OCI-LY3 (cell line): Measurements from ENCODE around the gene OR2T11.
"Not testable (repeated sequence)": the region's sequence is repeated elsewhere in the genome, so short reads cannot be mapped to it uniquely, and the experiment has no call there.

Experiments
- EZH2phosphoT487 ChIP-seq: fragments of 200-600 bp; shearing (Covaris generic); IDR thresholded peaks from 2 replicates; pipeline ENCODE4 v1.6.1; 2018; ENCODE audit warnings: antibody characterized with exemption, mixed run types, low read depth
- TF ChIP-seq, protein P1 (sequence below): fragments of 200-600, 300-600 bp; sonication (generic); IDR thresholded peaks from 2 replicates; pipeline ENCODE4 v1.5.1; 2014; ENCODE audit warnings: antibody characterized with exemption, low read length, low read depth

DNA sequence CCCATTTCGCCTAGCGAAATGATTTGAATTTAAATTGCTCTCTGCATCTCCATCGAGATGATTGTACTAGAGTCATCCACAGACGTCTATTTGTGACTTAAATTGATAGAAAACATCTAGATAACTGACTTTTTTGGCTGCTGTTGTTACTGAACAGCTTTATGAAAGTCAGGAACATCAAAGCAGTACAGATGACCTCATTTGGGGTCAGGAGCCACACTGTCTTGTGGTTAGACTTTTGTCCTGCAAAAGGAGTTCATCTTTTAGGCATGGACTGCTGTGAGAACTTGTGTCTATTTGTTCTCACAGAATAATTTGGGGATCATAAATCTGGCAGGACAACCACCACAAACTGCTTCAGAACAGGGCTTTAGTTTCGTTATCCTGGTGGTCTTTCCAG is 4.8 kb upstream of the OR2T11 start:
- TF ChIP-seq, protein P1, sequence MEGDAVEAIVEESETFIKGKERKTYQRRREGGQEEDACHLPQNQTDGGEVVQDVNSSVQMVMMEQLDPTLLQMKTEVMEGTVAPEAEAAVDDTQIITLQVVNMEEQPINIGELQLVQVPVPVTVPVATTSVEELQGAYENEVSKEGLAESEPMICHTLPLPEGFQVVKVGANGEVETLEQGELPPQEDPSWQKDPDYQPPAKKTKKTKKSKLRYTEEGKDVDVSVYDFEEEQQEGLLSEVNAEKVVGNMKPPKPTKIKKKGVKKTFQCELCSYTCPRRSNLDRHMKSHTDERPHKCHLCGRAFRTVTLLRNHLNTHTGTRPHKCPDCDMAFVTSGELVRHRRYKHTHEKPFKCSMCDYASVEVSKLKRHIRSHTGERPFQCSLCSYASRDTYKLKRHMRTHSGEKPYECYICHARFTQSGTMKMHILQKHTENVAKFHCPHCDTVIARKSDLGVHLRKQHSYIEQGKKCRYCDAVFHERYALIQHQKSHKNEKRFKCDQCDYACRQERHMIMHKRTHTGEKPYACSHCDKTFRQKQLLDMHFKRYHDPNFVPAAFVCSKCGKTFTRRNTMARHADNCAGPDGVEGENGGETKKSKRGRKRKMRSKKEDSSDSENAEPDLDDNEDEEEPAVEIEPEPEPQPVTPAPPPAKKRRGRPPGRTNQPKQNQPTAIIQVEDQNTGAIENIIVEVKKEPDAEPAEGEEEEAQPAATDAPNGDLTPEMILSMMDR = not testable (repeated sequence)
- TF ChIP-seq EZH2phosphoT487 = not testable (repeated sequence)
